MM.1S (cell line): ENCODE data around the gene HSPB7.
"Not testable (repeated sequence)": the region's sequence is repeated elsewhere in the genome, so short reads cannot be mapped to it uniquely, and the experiment has no call there.

Experiments used
- DNase-seq: peaks from one replicate; pipeline ENCODE4 v3.0.0-alpha.2; 2015
- H2AFZ ChIP-seq: fragments of 300-600 bp; sonication (generic); 2 replicates; pipeline ENCODE4 v1.6.0; 2016; ENCODE audit warnings: antibody characterized with exemption, low read length
- H3F3A ChIP-seq: fragments of 300-600 bp; sonication (generic); 2 replicates; pipeline ENCODE4 v1.6.1; 2016; ENCODE audit warnings: mild to moderate bottlenecking, antibody characterized with exemption, low read length, moderate library complexity, mixed read lengths; ENCODE audit not compliant: insufficient read depth
- H3K27ac ChIP-seq: fragments of 300-600 bp; sonication (generic); 2 replicates; pipeline ENCODE4 v1.5.1; 2016; ENCODE audit warnings: mild to moderate bottlenecking, low read length
- H3K27me3 ChIP-seq: fragments of 300-600 bp; sonication (generic); replicated peaks from 2 replicates; pipeline ENCODE4 v1.6.0; 2016; ENCODE audit warnings: low read length; ENCODE audit not compliant: insufficient read depth
- H3K36me3 ChIP-seq: fragments of 300-600 bp; sonication (generic); replicated peaks from 2 replicates; pipeline ENCODE4 v1.6.1; 2016; ENCODE audit warnings: mild to moderate bottlenecking, low read length, mixed read lengths; ENCODE audit not compliant: insufficient read depth
- H3K4me1 ChIP-seq: fragments of 300-600 bp; sonication (generic); 2 replicates; pipeline ENCODE4 v1.6.1; 2016; ENCODE audit warnings: low read length, mixed read lengths
- H3K4me2 ChIP-seq: fragments of 300-600 bp; sonication (generic); 2 replicates; pipeline ENCODE4 v1.6.0; 2016; ENCODE audit warnings: low read depth, low read length
- H3K4me3 ChIP-seq: fragments of 300-600 bp; sonication (generic); 2 replicates; pipeline ENCODE4 v1.5.1; 2016; ENCODE audit warnings: low read length, mixed read lengths
- H3K79me2 ChIP-seq: fragments of 300-600 bp; sonication (generic); 2 replicates; pipeline ENCODE4 v1.6.1; 2016; ENCODE audit warnings: mixed run types, low read length, mixed read lengths
- H3K9ac ChIP-seq: fragments of 300-600 bp; sonication (generic); 2 replicates; pipeline ENCODE4 v1.6.1; 2016; ENCODE audit warnings: low read length, mixed read lengths
- H3K9me2 ChIP-seq: fragments of 300-600 bp; sonication (generic); replicated peaks from 2 replicates; pipeline ENCODE4 v1.6.1; 2016; ENCODE audit warnings: mild to moderate bottlenecking, low read length, mixed read lengths; ENCODE audit not compliant: insufficient read depth
- H3K9me3 ChIP-seq: fragments of 300-600 bp; sonication (generic); replicated peaks from 2 replicates; pipeline ENCODE4 v1.6.1; 2016; ENCODE audit warnings: mild to moderate bottlenecking, low read length, mixed read lengths; ENCODE audit not compliant: insufficient read depth
- H4K20me1 ChIP-seq: fragments of 300-600 bp; sonication (generic); 2 replicates; pipeline ENCODE4 v1.6.1; 2016; ENCODE audit warnings: mild to moderate bottlenecking, low read length, moderate library complexity, mixed read lengths; ENCODE audit not compliant: insufficient read depth
- EZH2 ChIP-seq: fragments of 300-600 bp; sonication (generic); optimal IDR thresholded peaks from 2 replicates; pipeline ENCODE3; 2017; ENCODE audit warnings: low read depth, mild to moderate bottlenecking, antibody characterized with exemption, low read length, mixed read lengths
- EZH2phosphoT487 ChIP-seq: fragments of 300-600 bp; sonication (generic); IDR thresholded peaks from 2 replicates; pipeline ENCODE4 v1.6.1; 2018; ENCODE audit warnings: antibody characterized with exemption, low read length
- TF ChIP-seq, protein P1 (sequence below): fragments of 300-600 bp; sonication (generic); IDR thresholded peaks from 2 replicates; pipeline ENCODE4 v1.5.1; 2016; ENCODE audit warnings: antibody characterized with exemption, low read length, mixed read lengths

The HSPB7 gene

DNA sequence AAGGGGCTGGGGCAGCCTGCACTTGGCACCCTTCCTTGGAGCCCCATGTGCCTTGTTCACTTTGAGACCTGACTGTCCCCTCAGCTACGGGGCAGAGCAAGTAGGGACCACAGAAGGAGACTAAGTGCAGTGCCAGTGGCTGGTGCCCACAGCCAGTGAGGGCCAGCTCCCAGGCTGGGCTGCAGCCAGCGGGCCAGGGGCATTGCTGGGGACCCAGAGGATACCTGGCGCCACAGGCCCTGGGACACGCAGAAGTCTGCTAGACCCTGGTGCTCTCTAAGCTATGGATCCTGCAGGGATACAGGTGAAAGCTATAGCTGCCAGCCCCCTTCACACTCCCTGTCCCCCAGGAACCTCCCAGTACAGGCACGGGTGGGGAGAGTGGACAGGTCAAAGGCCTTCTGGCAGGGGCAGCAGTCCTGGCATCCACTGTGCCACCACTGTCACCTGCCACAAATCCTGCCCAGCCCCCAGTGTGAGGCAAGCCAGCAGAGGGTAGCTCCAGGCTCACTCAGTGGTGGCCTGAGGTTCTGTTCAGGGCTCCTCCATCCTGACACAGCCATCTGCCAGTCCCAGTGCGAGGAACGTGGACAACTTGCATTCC is 5.3 kb upstream of the HSPB7 start:
- H3K9me2 ChIP-seq, result no peaks in the 10 kb centered on the region
- H3K4me2 ChIP-seq, result no peak overlapping the region
- H3K27ac ChIP-seq, result no peak overlapping the region
- H3K36me3 ChIP-seq, result no peaks in the 10 kb centered on the region
- H3K4me3 ChIP-seq, result no peak overlapping the region
- H3K27me3 ChIP-seq, result peaks cover 80% of the 10 kb centered on the region
- H2AFZ ChIP-seq, result no peak overlapping the region
- no peaks in the 10 kb centered on the region for H3K9me3 ChIP-seq
- no peaks in the 10 kb centered on the region for H3K79me2 ChIP-seq
- no peak overlapping the region for H3K9ac ChIP-seq
- no peaks in the 10 kb centered on the region for H3K4me1 ChIP-seq
- H3F3A ChIP-seq, result no peaks in the 10 kb centered on the region
- TF ChIP-seq EZH2, result no peak
- no peak for TF ChIP-seq EZH2phosphoT487
- TF ChIP-seq, protein P1, sequence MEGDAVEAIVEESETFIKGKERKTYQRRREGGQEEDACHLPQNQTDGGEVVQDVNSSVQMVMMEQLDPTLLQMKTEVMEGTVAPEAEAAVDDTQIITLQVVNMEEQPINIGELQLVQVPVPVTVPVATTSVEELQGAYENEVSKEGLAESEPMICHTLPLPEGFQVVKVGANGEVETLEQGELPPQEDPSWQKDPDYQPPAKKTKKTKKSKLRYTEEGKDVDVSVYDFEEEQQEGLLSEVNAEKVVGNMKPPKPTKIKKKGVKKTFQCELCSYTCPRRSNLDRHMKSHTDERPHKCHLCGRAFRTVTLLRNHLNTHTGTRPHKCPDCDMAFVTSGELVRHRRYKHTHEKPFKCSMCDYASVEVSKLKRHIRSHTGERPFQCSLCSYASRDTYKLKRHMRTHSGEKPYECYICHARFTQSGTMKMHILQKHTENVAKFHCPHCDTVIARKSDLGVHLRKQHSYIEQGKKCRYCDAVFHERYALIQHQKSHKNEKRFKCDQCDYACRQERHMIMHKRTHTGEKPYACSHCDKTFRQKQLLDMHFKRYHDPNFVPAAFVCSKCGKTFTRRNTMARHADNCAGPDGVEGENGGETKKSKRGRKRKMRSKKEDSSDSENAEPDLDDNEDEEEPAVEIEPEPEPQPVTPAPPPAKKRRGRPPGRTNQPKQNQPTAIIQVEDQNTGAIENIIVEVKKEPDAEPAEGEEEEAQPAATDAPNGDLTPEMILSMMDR, result no peak
- no peak for DNase-seq
- no peaks in the 10 kb centered on the region for H4K20me1 ChIP-seq

DNA sequence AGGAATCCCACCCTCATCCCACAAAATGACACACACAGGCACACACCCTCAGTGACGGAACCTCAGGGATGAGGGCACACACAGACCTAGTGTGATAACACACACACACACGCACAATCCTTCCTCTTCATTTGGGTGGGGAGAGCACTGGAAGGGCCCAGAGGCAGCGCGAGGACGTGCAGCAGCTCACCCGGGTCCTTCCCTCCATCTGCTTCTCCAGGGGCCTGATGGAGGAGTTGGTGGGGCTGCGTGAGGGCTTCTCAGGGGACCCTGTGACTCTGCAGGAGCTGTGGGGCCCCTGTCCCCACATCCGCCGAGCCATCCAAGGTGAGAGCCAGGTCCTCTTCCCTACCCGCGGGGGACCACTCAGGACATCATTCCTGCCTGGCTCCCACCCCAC is 4.5 kb upstream of the HSPB7 start:
- H3K4me1 ChIP-seq, result no peaks in the 10 kb centered on the region
- H4K20me1 ChIP-seq, result no peaks in the 10 kb centered on the region
- DNase-seq, result no peak
- H3K79me2 ChIP-seq, result no peaks in the 10 kb centered on the region
- no peak overlapping the region for H3K9ac ChIP-seq
- H3K4me3 ChIP-seq, result no peak overlapping the region
- H3K9me2 ChIP-seq, result no peaks in the 10 kb centered on the region
- H3K9me3 ChIP-seq, result no peaks in the 10 kb centered on the region
- peaks cover 81% of the 10 kb centered on the region for H3K27me3 ChIP-seq
- TF ChIP-seq, protein P1, result no peak
- TF ChIP-seq EZH2phosphoT487 (no peak), EZH2 (no peak)
- no peak overlapping the region for H2AFZ ChIP-seq
- no peak overlapping the region for H3K27ac ChIP-seq
- no peak overlapping the region for H3K4me2 ChIP-seq
- H3F3A ChIP-seq, result no peaks in the 10 kb centered on the region
- H3K36me3 ChIP-seq, result no peaks in the 10 kb centered on the region

DNA sequence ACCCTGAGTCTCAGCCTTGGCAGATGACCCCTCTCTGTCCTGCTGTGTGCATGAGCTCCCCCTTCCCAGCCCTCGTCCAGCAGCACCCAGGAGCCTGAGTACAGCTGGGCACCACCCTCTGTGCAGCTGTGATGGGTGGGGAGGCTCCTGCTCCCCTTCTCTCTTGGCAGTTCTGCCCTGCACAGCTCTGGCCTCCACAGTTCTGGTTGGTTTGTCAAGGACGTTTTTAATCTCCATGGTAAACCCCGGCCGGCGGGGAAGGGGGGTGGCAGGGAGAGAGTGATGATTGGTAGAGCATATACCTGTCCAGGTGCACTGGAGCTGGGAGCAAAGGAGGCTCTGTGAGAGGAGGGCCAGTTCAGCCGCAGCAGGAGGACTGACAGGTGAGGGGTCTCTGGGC is 3.8 kb upstream of the HSPB7 start, which contains the start of gene CLCNKA:
CLCNKA (plus strand) TSS at position 356 of the 400 bp plus-strand sequence. CDS start 584 bp downstream, outside the sequence.
- H3K9me3 ChIP-seq, result no peaks in the 10 kb centered on the region
- no peaks in the 10 kb centered on the region for H3F3A ChIP-seq
- H4K20me1 ChIP-seq, result no peaks in the 10 kb centered on the region
- no peak within 1 kb of the TSS for H3K4me3 ChIP-seq
- H3K36me3 ChIP-seq, result no peaks in the 10 kb centered on the region
- H3K9ac ChIP-seq, result no peak within 1 kb of the TSS
- TF ChIP-seq, protein P1, result no peak
- TF ChIP-seq EZH2phosphoT487 (no peak), EZH2 (no peak)
- H3K27ac ChIP-seq, result no peak within 1 kb of the TSS
- H3K4me1 ChIP-seq, result no peaks in the 10 kb centered on the region
- H3K9me2 ChIP-seq, result no peaks in the 10 kb centered on the region
- H3K4me2 ChIP-seq, result no peak within 1 kb of the TSS
- DNase-seq, result no peak
- H3K79me2 ChIP-seq, result no peaks in the 10 kb centered on the region
- H2AFZ ChIP-seq, result no peak within 1 kb of the TSS
- peaks cover 78% of the 10 kb centered on the region for H3K27me3 ChIP-seq

DNA sequence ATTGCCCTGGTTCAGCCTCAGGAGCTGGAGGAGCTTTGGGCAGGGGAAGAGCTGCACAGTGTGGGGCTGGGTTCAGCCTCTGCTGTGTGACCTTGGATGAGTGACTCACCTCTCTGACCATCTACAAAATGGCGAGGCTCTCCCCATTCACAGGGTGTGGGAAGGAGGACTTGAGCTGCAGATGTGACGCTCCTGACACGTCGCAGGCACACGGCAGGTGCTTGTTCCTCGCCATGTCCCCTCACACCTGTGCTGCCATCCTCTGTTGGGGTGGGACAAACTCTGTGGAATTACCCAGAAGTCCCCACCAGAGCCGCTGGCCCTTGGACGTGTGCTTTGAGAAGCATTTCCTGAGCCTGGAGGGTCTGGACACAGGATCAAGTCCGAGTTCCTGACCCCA is 3.0 kb upstream of the HSPB7 start:
- not testable (repeated sequence) for H3K36me3 ChIP-seq, H2AFZ ChIP-seq, H3K9me3 ChIP-seq, H3K79me2 ChIP-seq, DNase-seq, H3F3A ChIP-seq, H4K20me1 ChIP-seq, H3K4me1 ChIP-seq, H3K9ac ChIP-seq, H3K9me2 ChIP-seq, H3K4me2 ChIP-seq, H3K27ac ChIP-seq, H3K4me3 ChIP-seq
- peaks cover 82% of the 10 kb centered on the region for H3K27me3 ChIP-seq
